ENCODE data around the gene ADRM1.

Gene ADRM1

GRCh38 chr20:62293111-62293784, 9.5 kb upstream of the ADRM1 start:
- in situ Hi-C loops (cut with HindIII; ENCODE audit: low sequenced_read_pairs) = loop anchor here (25.0 kb wide), 1 partner anchor 94 kb away; the partner anchor contains the start of gene RPS21
- TF ChIP-seq, protein P1, sequence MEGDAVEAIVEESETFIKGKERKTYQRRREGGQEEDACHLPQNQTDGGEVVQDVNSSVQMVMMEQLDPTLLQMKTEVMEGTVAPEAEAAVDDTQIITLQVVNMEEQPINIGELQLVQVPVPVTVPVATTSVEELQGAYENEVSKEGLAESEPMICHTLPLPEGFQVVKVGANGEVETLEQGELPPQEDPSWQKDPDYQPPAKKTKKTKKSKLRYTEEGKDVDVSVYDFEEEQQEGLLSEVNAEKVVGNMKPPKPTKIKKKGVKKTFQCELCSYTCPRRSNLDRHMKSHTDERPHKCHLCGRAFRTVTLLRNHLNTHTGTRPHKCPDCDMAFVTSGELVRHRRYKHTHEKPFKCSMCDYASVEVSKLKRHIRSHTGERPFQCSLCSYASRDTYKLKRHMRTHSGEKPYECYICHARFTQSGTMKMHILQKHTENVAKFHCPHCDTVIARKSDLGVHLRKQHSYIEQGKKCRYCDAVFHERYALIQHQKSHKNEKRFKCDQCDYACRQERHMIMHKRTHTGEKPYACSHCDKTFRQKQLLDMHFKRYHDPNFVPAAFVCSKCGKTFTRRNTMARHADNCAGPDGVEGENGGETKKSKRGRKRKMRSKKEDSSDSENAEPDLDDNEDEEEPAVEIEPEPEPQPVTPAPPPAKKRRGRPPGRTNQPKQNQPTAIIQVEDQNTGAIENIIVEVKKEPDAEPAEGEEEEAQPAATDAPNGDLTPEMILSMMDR (IDR thresholded peaks at IDR 0.05; ENCODE audit: low read depth, low read length, missing control alignments) = no peak

GRCh38 chr20:62293946-62294345, 8.9 kb upstream of the ADRM1 start:
- H3K4me3 ChIP-seq (ENCODE audit: low read depth, low read length) = no peak overlapping the region
- in situ Hi-C loops (cut with HindIII; ENCODE audit: low sequenced_read_pairs) = loop anchor here (25.0 kb wide), 1 partner anchor 93 kb away; the partner anchor contains the start of gene RPS21
- TF ChIP-seq, protein P1 (IDR thresholded peaks at IDR 0.05; ENCODE audit: low read depth, low read length, missing control alignments) = no peak
- DNase-seq (ENCODE audit: low read depth) = no peak

More at GRCh38 chr20:62293111-62293784, 9.5 kb upstream of the ADRM1 start:
- DNase-seq (ENCODE audit: low read depth) = no peak
- H3K4me3 ChIP-seq (ENCODE audit: low read depth, low read length) = no peak overlapping the region

- in situ Hi-C loops (cut with HindIII; ENCODE audit: low sequenced_read_pairs) = loop anchor here (25.0 kb wide), 1 partner anchor 93 kb away; the partner anchor contains the start of gene RPS21
- H3K4me3 ChIP-seq (ENCODE audit: low read depth, low read length) = no peak overlapping the region
- TF ChIP-seq, protein P1 (IDR thresholded peaks at IDR 0.05; ENCODE audit: low read depth, low read length, missing control alignments) = no peak
- no peak for DNase-seq (ENCODE audit: low read depth)
Measured at GRCh38 chr20:62294516-62294915, 8.3 kb upstream of the ADRM1 start.

GRCh38 chr20:62296724-62297448, 5.9 kb upstream of the ADRM1 start:
- no peak for DNase-seq (ENCODE audit: low read depth)
- TF ChIP-seq, protein P1 (IDR thresholded peaks at IDR 0.05; ENCODE audit: low read depth, low read length, missing control alignments) = no peak
- in situ Hi-C loops (cut with HindIII; ENCODE audit: low sequenced_read_pairs) = loop anchor here (25.0 kb wide), 1 partner anchor 90 kb away; the partner anchor contains the start of gene RPS21
- no peak overlapping the region for H3K4me3 ChIP-seq (ENCODE audit: low read depth, low read length)

- in situ Hi-C loops (cut with HindIII; ENCODE audit: low sequenced_read_pairs) = loop anchor here (25.0 kb wide), 1 partner anchor 90 kb away; the partner anchor contains the start of gene RPS21
- no peak overlapping the region for H3K4me3 ChIP-seq (ENCODE audit: low read depth, low read length)
- TF ChIP-seq, protein P1 (IDR thresholded peaks at IDR 0.05; ENCODE audit: low read depth, low read length, missing control alignments) = no peak
- no peak for DNase-seq (ENCODE audit: low read depth)
Measured at GRCh38 chr20:62297449-62298227, 5.2 kb upstream of the ADRM1 start.

Data from astrocyte of the cerebellum (primary cell).